ENCODE measurements around the gene PIGL. TPM values are rescaled to one million over a fixed set of nuclear protein-coding genes. Genes with fewer than 3 reads are reported as not detected.

Gene PIGL
- total and polyA plus RNA-seq, 2 donors (not counting 1 experiment from before 2014, with no cell fraction given): 16.4 to 19.3 TPM

- no peak for TF ChIP-seq CTCF (conservative IDR thresholded peaks at IDR 0.05 in 1 of 2, IDR thresholded peaks at IDR 0.05 in 1 of 2; ENCODE audit: low read depth in 1 of 2, low read length in 2 of 2)
- TF ChIP-seq EZH2 (IDR thresholded peaks at IDR 0.05; ENCODE audit: low read length, missing control alignments): no peak
- Histone ChIP-seq H4K20me1 (ENCODE audit: control insufficient read depth, extremely low read depth, insufficient read depth, low read length) (no peaks in the 10 kb centered on the region), H3K4me2 (ENCODE audit: extremely low read depth, insufficient read depth, low read length) (peak overlapping the region; percentile 87), H3K79me2 (ENCODE audit: control insufficient read depth, insufficient read depth, low read length) (peaks cover 74% of the 10 kb centered on the region), H3K4me1 (ENCODE audit: control insufficient read depth, extremely low read depth, insufficient read depth, low read length) (peaks cover 3% of the 10 kb centered on the region), H3K9me3 (ENCODE audit: control insufficient read depth, insufficient read depth, low read depth, low read length) (no peaks in the 10 kb centered on the region), H3K36me3 (ENCODE audit: control insufficient read depth, insufficient read depth, low read length) (peaks cover 1% of the 10 kb centered on the region), H3K9ac (ENCODE audit: insufficient read depth, low read length) (peak overlapping the region; percentile 87), H3K4me3 (replicated peaks in 1 of 4; ENCODE audit: control extremely low read depth in 1 of 4, insufficient read depth in 1 of 4, low read depth in 3 of 4, low read length in 4 of 4) (peak overlapping the region; percentile 58 to 99 (median 78)), H3K27ac (ENCODE audit: insufficient read depth, low read length) (peak overlapping the region; percentile 74), H2AFZ (ENCODE audit: low read length) (no peak overlapping the region), H3K27me3 (ENCODE audit: control insufficient read depth, insufficient read depth, low read length) (no peaks in the 10 kb centered on the region)
- peak in 1 of 2 donors; percentile 25 for DNase-seq (ENCODE audit: low read depth in 2 of 2)
Observed at GRCh38 chr17:16214190-16215001, 2.6 kb upstream of the PIGL start.

- Histone ChIP-seq H3K36me3 (ENCODE audit: control insufficient read depth, insufficient read depth, low read length) (peaks cover 2% of the 10 kb centered on the region), H3K4me2 (ENCODE audit: extremely low read depth, insufficient read depth, low read length) (peak overlapping the region; percentile 5), H3K9me3 (ENCODE audit: control insufficient read depth, insufficient read depth, low read depth, low read length) (no peaks in the 10 kb centered on the region), H3K9ac (ENCODE audit: insufficient read depth, low read length) (peak overlapping the region; percentile 87), H3K27me3 (ENCODE audit: control insufficient read depth, insufficient read depth, low read length) (no peaks in the 10 kb centered on the region), H3K4me3 (replicated peaks in 1 of 4; ENCODE audit: control extremely low read depth in 1 of 4, insufficient read depth in 1 of 4, low read depth in 3 of 4, low read length in 4 of 4) (peak overlapping the region; percentile 58 to 99 (median 78)), H3K79me2 (ENCODE audit: control insufficient read depth, insufficient read depth, low read length) (peaks cover 71% of the 10 kb centered on the region), H2AFZ (ENCODE audit: low read length) (no peak overlapping the region), H4K20me1 (ENCODE audit: control insufficient read depth, extremely low read depth, insufficient read depth, low read length) (no peaks in the 10 kb centered on the region), H3K27ac (ENCODE audit: insufficient read depth, low read length) (peak overlapping the region; percentile 74), H3K4me1 (ENCODE audit: control insufficient read depth, extremely low read depth, insufficient read depth, low read length) (peaks cover 3% of the 10 kb centered on the region)
- peak in 1 of 2 donors; percentile 40 for DNase-seq (ENCODE audit: low read depth in 2 of 2)
- no peak for TF ChIP-seq CTCF (conservative IDR thresholded peaks at IDR 0.05 in 1 of 2, IDR thresholded peaks at IDR 0.05 in 1 of 2; ENCODE audit: low read depth in 1 of 2, low read length in 2 of 2)
- TF ChIP-seq EZH2 (IDR thresholded peaks at IDR 0.05; ENCODE audit: low read length, missing control alignments): no peak
Observed at GRCh38 chr17:16215002-16215272, 2.1 kb upstream of the PIGL start.

DNA sequence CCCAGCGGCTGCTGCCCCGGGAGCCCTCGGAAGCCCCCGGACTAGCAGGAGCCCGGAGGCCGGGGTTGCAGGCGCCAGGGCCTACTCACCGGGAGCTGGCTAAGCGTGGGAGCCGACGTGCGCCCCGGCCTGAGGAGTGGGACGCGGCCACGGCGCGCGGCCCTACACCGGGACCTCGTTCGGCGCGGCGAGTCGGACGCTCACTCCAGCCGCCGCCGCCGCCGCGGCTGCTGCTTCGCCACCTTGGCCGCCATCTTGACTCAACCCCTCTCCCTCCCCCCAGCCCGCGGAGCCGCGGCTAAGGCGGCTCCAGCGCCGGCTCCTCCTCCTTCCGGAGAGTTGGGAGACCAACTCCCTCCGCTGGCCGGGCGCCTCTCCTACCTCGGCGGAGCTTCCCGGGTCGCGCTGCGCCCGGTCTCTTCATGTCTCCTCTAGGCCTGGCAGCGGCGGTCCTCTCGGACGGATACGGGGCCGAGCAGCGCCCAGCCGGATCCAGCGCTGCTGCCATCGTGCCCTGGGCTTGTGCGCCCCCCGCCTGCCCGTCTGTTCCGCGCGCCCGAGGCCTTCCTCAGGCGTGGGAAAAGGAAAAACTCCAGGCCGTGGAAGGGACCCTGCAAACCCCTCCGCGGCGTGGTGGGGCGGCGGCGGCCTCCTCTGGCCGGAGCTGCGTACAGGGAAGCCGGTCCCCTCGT, 1.6 kb upstream of the PIGL start, which contains the start of gene NCOR1:
Gene NCOR1 (minus strand): TSS at position 262 of the 692 bp plus-strand sequence. CDS start 20,965 bp downstream, outside the sequence.
- peak within 1 kb of the TSS; percentile 87 for H3K9ac ChIP-seq (ENCODE audit: insufficient read depth, low read length)
- H3K9me3 ChIP-seq (ENCODE audit: control insufficient read depth, insufficient read depth, low read depth, low read length): no peaks in the 10 kb centered on the region
- peaks cover 2% of the 10 kb centered on the region for H3K36me3 ChIP-seq (ENCODE audit: control insufficient read depth, insufficient read depth, low read length)
- TF ChIP-seq EZH2 (IDR thresholded peaks at IDR 0.05; ENCODE audit: low read length, missing control alignments) (no peak), CTCF (conservative IDR thresholded peaks at IDR 0.05 in 1 of 2, IDR thresholded peaks at IDR 0.05 in 1 of 2; ENCODE audit: low read depth in 1 of 2, low read length in 2 of 2) (peak; percentile 24)
- peak within 1 kb of the TSS; percentile 43 for H2AFZ ChIP-seq (ENCODE audit: low read length)
- peak within 1 kb of the TSS; percentile 58 to 99 (median 78) for H3K4me3 ChIP-seq (replicated peaks in 1 of 4; ENCODE audit: control extremely low read depth in 1 of 4, insufficient read depth in 1 of 4, low read depth in 3 of 4, low read length in 4 of 4)
- H3K4me1 ChIP-seq (ENCODE audit: control insufficient read depth, extremely low read depth, insufficient read depth, low read length): peaks cover 3% of the 10 kb centered on the region
- H3K27me3 ChIP-seq (ENCODE audit: control insufficient read depth, insufficient read depth, low read length): no peaks in the 10 kb centered on the region
- DNase-seq (ENCODE audit: low read depth in 2 of 2): peak; percentile 93
- peak within 1 kb of the TSS; percentile 74 for H3K27ac ChIP-seq (ENCODE audit: insufficient read depth, low read length)
- H4K20me1 ChIP-seq (ENCODE audit: control insufficient read depth, extremely low read depth, insufficient read depth, low read length): no peaks in the 10 kb centered on the region
- H3K79me2 ChIP-seq (ENCODE audit: control insufficient read depth, insufficient read depth, low read length): peaks cover 67% of the 10 kb centered on the region
- peak within 1 kb of the TSS; percentile 97 for H3K4me2 ChIP-seq (ENCODE audit: extremely low read depth, insufficient read depth, low read length)
